ENCODE measurements around the gene ZNRF1. TPM values are rescaled to one million over a fixed set of nuclear protein-coding genes. Genes with fewer than 3 reads are reported as not detected.

The ZNRF1 gene
- total and polyA plus RNA-seq, 2 of the 13 experiments (the other 11 are each of a cell fraction or from before 2014, with no cell fraction given): 43.9 to 58.7 TPM

DNA sequence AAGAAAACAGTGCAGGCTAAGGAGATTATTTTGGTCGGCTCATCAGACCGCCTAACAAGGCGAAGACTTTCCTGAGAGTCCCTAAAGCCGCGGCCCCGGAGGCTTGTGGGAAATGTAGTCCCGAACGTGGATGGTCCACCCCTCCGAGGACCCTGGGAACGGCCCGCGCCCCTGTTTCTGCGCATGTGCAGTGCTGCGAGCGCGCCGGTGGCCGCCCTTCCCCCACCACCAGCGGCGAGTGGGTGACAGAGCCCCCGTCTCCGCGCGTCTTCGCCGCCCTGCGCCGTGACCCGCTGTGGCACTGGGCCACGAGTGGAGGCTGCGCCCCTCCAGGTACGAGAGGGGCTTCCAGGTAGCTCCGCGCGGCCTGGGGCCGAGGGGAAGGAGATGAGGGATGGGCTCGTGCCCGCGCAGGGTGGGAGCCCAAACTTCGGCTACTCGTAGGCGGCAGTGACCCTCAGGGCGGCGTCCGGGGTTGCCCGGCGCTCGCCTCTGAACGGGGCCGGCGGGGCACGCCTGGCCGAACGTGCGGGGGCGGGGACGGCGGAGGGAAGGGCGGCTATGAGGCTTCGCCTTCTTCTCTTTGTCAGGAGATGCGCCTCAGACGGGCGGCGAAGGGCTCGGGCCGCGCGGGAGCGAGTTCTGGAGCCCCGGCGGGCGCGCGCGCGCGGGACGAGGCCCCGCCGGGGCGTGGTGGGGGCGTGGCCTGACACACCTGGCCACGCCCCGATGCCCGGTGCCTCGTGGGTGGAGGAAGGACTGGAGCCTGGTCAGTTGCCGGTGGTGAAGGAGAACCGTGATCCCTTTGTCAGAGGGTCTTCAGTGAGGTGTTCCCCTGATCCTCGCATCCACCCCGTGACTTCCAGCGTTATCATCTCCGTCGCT lies 149.7 kb downstream of the ZNRF1 start, which contains the start of gene ZFP1:
ZFP1 (plus strand) TSS at position 214 of the 885 bp plus-strand sequence. CDS start 4,428 bp downstream, outside the sequence.
- TSS peak; percentile 61 for BruUV-seq (replicated peaks)
- peak; percentile 93 for ATAC-seq
- Histone ChIP-seq H3K4me1 (ENCODE audit: insufficient read depth, low read length) (peaks cover 23% of the 10 kb centered on the region), H3K27me3 (ENCODE audit: control insufficient read depth in 1 of 2, insufficient read depth in 2 of 2, low read length in 2 of 2) (no peaks in the 10 kb centered on the region), H3K9me3 (ENCODE audit: low read length) (peaks cover 26% of the 10 kb centered on the region), H3K9ac (ENCODE audit: insufficient read depth, low read depth, low read length) (peak within 1 kb of the TSS; percentile 81), H3K79me2 (ENCODE audit: insufficient read depth, low read length) (peaks cover 42% of the 10 kb centered on the region), H3K27ac (ENCODE audit: extremely low read length, insufficient read depth, low read length) (peak within 1 kb of the TSS; percentile 84), H3K4me2 (ENCODE audit: low read depth, low read length) (peak within 1 kb of the TSS; percentile 91), H3K4me3 (replicated peaks in 1 of 3; ENCODE audit: insufficient read depth in 1 of 3, low read depth in 2 of 3, low read length in 3 of 3) (peak within 1 kb of the TSS; percentile 94 to 98 (median 96)), H4K20me1 (ENCODE audit: insufficient read depth, low read length) (0 out of 2 replicates have a peak, but pooled peaks cover 5% of the 10 kb centered on the region), H2AFZ (ENCODE audit: low read length) (peak within 1 kb of the TSS; percentile 21), H3K36me3 (replicated peaks in 1 of 2; ENCODE audit: control insufficient read depth in 1 of 2, insufficient read depth in 2 of 2, low read length in 2 of 2) (peaks cover 0 to 16% of the 10 kb centered on the region in 2 experiments; a peak in 4 of 5 replicates)
- in situ Hi-C loops (cut with HindIII; ENCODE audit: extremely low pct_ligation_motif_present, low pct_unique_long_range_greater_than_20kb) (no loop called here), intact Hi-C loops (cut with micrococcal nuclease; ENCODE audit: unreplicated experiment) (loop anchor here (1.0 to 2.0 kb wide), 2 partner anchors 20 to 32 kb away; partner anchors contain the start of gene LDHD)
- peak; percentile 67 for FAIRE-seq
- POLR2A ChIA-PET: no interaction called here
- CTCF ChIA-PET (ENCODE audit: low intra/inter-chr PET ratio, low total read pairs): no interaction called here
- 2% methylated on average over 28 of the region's 93 CpGs for WGBS (ENCODE audit: low lambda C conversion rate)
- peak; percentile 91 for DNase-seq (ENCODE audit: low spot score)
- TF ChIP-seq ZNF383 (CRISPR knock-in tag; IDR thresholded peaks at IDR 0.05; ENCODE audit: borderline replicate concordance) (no peak), ZNF510 (CRISPR knock-in tag; IDR thresholded peaks at IDR 0.05; ENCODE audit: low read depth) (peak; percentile 61; the same call in 1 of the 2 replicates), DBP (CRISPR knock-in tag; IDR thresholded peaks at IDR 0.05; ENCODE audit: not compliant biosample characterization) (peak; percentile 80), MTA1 (CRISPR knock-in tag; IDR thresholded peaks at IDR 0.05; ENCODE audit: borderline replicate concordance) (peak; percentile 91; the same call in 1 of the 2 replicates), HNRNPLL (IDR thresholded peaks at IDR 0.05; ENCODE audit: low read depth, low read length, poor library complexity, severe bottlenecking) (peak; percentile 61), ZNF562 (CRISPR knock-in tag; IDR thresholded peaks at IDR 0.05; ENCODE audit: borderline replicate concordance) (no peak), ZNF101 (CRISPR knock-in tag; IDR thresholded peaks at IDR 0.05; ENCODE audit: borderline replicate concordance, low read depth) (0 out of 2 replicates have a peak, but pooled peaks have one; percentile 78), RFX3 (CRISPR knock-in tag; IDR thresholded peaks at IDR 0.05) (peak; percentile 26; the same call in 1 of the 2 replicates), ZNF761 (CRISPR knock-in tag; conservative IDR thresholded peaks at IDR 0.05) (no peak; the same call in 1 of the 2 replicates), PCBP2 (optimal IDR thresholded peaks at IDR 0.05; ENCODE audit: low read depth, low read length, poor library complexity, severe bottlenecking) (no peak), SNAI1 (CRISPR knock-in tag; IDR thresholded peaks at IDR 0.05; ENCODE audit: borderline replicate concordance) (no peak), AKAP8 (CRISPR knock-in tag; IDR thresholded peaks at IDR 0.05) (peak; percentile 96), ZNF850 (CRISPR knock-in tag; conservative IDR thresholded peaks at IDR 0.05) (no peak)
- TF ChIP-seq, protein P1, sequence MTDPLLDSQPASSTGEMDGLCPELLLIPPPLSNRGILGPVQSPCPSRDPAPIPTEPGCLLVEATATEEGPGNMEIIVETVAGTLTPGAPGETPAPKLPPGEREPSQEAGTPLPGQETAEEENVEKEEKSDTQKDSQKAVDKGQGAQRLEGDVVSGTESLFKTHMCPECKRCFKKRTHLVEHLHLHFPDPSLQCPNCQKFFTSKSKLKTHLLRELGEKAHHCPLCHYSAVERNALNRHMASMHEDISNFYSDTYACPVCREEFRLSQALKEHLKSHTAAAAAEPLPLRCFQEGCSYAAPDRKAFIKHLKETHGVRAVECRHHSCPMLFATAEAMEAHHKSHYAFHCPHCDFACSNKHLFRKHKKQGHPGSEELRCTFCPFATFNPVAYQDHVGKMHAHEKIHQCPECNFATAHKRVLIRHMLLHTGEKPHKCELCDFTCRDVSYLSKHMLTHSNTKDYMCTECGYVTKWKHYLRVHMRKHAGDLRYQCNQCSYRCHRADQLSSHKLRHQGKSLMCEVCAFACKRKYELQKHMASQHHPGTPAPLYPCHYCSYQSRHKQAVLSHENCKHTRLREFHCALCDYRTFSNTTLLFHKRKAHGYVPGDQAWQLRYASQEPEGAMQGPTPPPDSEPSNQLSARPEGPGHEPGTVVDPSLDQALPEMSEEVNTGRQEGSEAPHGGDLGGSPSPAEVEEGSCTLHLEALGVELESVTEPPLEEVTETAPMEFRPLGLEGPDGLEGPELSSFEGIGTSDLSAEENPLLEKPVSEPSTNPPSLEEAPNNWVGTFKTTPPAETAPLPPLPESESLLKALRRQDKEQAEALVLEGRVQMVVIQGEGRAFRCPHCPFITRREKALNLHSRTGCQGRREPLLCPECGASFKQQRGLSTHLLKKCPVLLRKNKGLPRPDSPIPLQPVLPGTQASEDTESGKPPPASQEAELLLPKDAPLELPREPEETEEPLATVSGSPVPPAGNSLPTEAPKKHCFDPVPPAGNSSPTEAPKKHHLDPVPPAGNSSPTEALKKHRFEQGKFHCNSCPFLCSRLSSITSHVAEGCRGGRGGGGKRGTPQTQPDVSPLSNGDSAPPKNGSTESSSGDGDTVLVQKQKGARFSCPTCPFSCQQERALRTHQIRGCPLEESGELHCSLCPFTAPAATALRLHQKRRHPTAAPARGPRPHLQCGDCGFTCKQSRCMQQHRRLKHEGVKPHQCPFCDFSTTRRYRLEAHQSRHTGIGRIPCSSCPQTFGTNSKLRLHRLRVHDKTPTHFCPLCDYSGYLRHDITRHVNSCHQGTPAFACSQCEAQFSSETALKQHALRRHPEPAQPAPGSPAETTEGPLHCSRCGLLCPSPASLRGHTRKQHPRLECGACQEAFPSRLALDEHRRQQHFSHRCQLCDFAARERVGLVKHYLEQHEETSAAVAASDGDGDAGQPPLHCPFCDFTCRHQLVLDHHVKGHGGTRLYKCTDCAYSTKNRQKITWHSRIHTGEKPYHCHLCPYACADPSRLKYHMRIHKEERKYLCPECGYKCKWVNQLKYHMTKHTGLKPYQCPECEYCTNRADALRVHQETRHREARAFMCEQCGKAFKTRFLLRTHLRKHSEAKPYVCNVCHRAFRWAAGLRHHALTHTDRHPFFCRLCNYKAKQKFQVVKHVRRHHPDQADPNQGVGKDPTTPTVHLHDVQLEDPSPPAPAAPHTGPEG (CRISPR knock-in tag; IDR thresholded peaks at IDR 0.05): peak; percentile 82

Measured in HepG2 (cell line).